HL-60 (cell line): ENCODE measurements around the gene C2orf80.
"Not testable (repeated sequence)": the region's sequence is repeated elsewhere in the genome, so short reads cannot be mapped to it uniquely, and the experiment has no call there.

Source experiments
- DNase-seq, 2 experiments: peaks; one replicate each; pipeline ENCODE4 v3.0.0-alpha.2; 2010 to 2020; ENCODE audit warnings: low read depth in 1 of 2, low spot score in 1 of 2
- H3K27ac ChIP-seq: fragments of 250-450 bp; sonication (Bioruptor Pico); replicated peaks from 2 replicates; pipeline ENCODE4 v1.5.1; 2020; ENCODE audit warnings: mild to moderate bottlenecking, moderate library complexity
- H3K27me3 ChIP-seq: fragments of 250-450 bp; sonication (Bioruptor Pico); 2 replicates; pipeline ENCODE4 v1.5.1; 2021; ENCODE audit warnings: mild to moderate bottlenecking, moderate library complexity; ENCODE audit not compliant: insufficient read depth, poor library complexity, severe bottlenecking
- H3K4me3 ChIP-seq: replicated peaks from 2 replicates; pipeline ENCODE4 v1.5.1; 2011; ENCODE audit warnings: mild to moderate bottlenecking, control low read depth, low read length; ENCODE audit not compliant: insufficient read depth
- CTCF ChIP-seq: IDR thresholded peaks from one replicate; pipeline ENCODE4 v1.5.1; 2011; ENCODE audit warnings: low read length, control low read depth, inconsistent platforms; ENCODE audit not compliant: insufficient read depth
- GABPA ChIP-seq: IDR thresholded peaks from 2 replicates; pipeline ENCODE4 v1.6.1; 2012; ENCODE audit warnings: low read depth
- POLR2AphosphoS5 ChIP-seq: IDR thresholded peaks from 2 replicates; pipeline ENCODE4 v1.6.1; 2012; ENCODE audit warnings: low read depth
- REST ChIP-seq: IDR thresholded peaks from 2 replicates; pipeline ENCODE4 v1.6.1; 2012; ENCODE audit warnings: low read depth; ENCODE audit not compliant: insufficient replicate concordance
- SPI1 ChIP-seq: IDR thresholded peaks from 2 replicates; pipeline ENCODE4 v1.6.1; 2012; ENCODE audit warnings: low read depth, mild to moderate bottlenecking, borderline replicate concordance

C2orf80 gene

GRCh38 chr2:208125251-208125650 lies 64.6 kb downstream of the C2orf80 start:
- TF ChIP-seq GABPA: no peak
- TF ChIP-seq CTCF: no peak
- TF ChIP-seq POLR2AphosphoS5: no peak
- TF ChIP-seq REST: no peak
- no peak for TF ChIP-seq SPI1

GRCh38 chr2:208124013-208124715 lies 65.7 kb downstream of the C2orf80 start, which contains the start of gene CRYGD:
TSS of gene CRYGD (minus strand) at chr2:208124524. CDS start at chr2:208124473, 51 bp downstream.
- H3K27ac ChIP-seq, H3K27me3 ChIP-seq: not testable (repeated sequence)
- DNase-seq: peak in 1 of 2 experiments; percentile 7
- peak within 1 kb of the TSS; percentile 23; the same call in 1 of the 2 replicates for H3K4me3 ChIP-seq

More at GRCh38 chr2:208125251-208125650, 64.6 kb downstream of the C2orf80 start:
- no peak overlapping the region for H3K4me3 ChIP-seq
- H3K27ac ChIP-seq: no peak overlapping the region
- H3K27me3 ChIP-seq: no peaks in the 10 kb centered on the region
- no peak for DNase-seq

- TF ChIP-seq REST (no peak), GABPA (no peak), SPI1 (no peak), POLR2AphosphoS5 (no peak), CTCF (no peak)
- no peak for DNase-seq
- no peaks in the 10 kb centered on the region for H3K27me3 ChIP-seq
- no peak overlapping the region for H3K4me3 ChIP-seq
- no peak overlapping the region for H3K27ac ChIP-seq
Observed at GRCh38 chr2:208122248-208122647, 67.6 kb downstream of the C2orf80 start.

- Histone ChIP-seq H3K4me3 (no peak overlapping the region), H3K27me3 (no peaks in the 10 kb centered on the region), H3K27ac (no peak overlapping the region)
- no peak for DNase-seq
- TF ChIP-seq CTCF (no peak), REST (no peak), POLR2AphosphoS5 (no peak), GABPA (no peak)
Observed at GRCh38 chr2:208118918-208119317, 70.9 kb downstream of the C2orf80 start.

- not testable (repeated sequence) for H3K4me3 ChIP-seq, DNase-seq, H3K27me3 ChIP-seq, H3K27ac ChIP-seq
Observed at GRCh38 chr2:208117390-208117789, 72.4 kb downstream of the C2orf80 start.
